Neural cell (in vitro differentiated cells): Measurements from ENCODE around the gene SYT1. TPM values are rescaled to one million over a fixed set of nuclear protein-coding genes. Genes with fewer than 3 reads are reported as not detected.

Source experiments
- H2AFZ ChIP-seq: fragments of 200-600, 300-800 bp; sonication (generic), shearing (Covaris generic); 2 replicates; pipeline ENCODE4 v1.6.0; 2014; ENCODE audit warnings: low read depth, mild to moderate bottlenecking, antibody characterized with exemption, low read length, moderate library complexity
- H3F3A ChIP-seq: fragments of 200-600 bp; shearing (Covaris generic); 2 replicates; pipeline ENCODE4 v1.6.1; 2016; ENCODE audit warnings: mild to moderate bottlenecking, moderate library complexity, mixed read lengths, antibody characterized with exemption, low read length; ENCODE audit not compliant: insufficient read depth, poor library complexity, severe bottlenecking
- H3K27ac ChIP-seq: fragments of 200-600, 300-800 bp; sonication (generic), shearing (Covaris generic); 2 replicates; pipeline ENCODE4 v1.5.1; 2014; ENCODE audit warnings: mild to moderate bottlenecking, low read length, moderate library complexity
- H3K27me3 ChIP-seq: fragments of 300-800, 200-600 bp; sonication (generic), shearing (Covaris generic); 2 replicates; pipeline ENCODE4 v1.6.0; 2014; ENCODE audit warnings: mild to moderate bottlenecking, low read depth, low read length, moderate library complexity; ENCODE audit not compliant: insufficient read depth
- H3K36me3 ChIP-seq: fragments of 300-800, 200-600 bp; sonication (generic), shearing (Covaris generic); 2 replicates; pipeline ENCODE4 v1.5.1; 2014; ENCODE audit warnings: mild to moderate bottlenecking, antibody characterized with exemption, low read length, moderate library complexity; ENCODE audit not compliant: insufficient read depth
- H3K4me2 ChIP-seq: fragments of 300-800, 200-600 bp; sonication (generic), shearing (Covaris generic); 2 replicates; pipeline ENCODE4 v1.6.0; 2014; ENCODE audit warnings: mild to moderate bottlenecking, low read length
- H3K4me3 ChIP-seq: fragments of 300-800, 200-600 bp; sonication (generic), shearing (Covaris generic); 2 replicates; pipeline ENCODE4 v1.5.1; 2014; ENCODE audit warnings: mild to moderate bottlenecking, low read length, moderate library complexity
- H3K79me2 ChIP-seq: fragments of 200-600 bp; shearing (Covaris generic); replicated peaks from 2 replicates; pipeline ENCODE4 v1.6.0; 2014; ENCODE audit warnings: mild to moderate bottlenecking, low read length, moderate library complexity; ENCODE audit not compliant: insufficient read depth
- H3K9ac ChIP-seq: fragments of 300-800, 200-600 bp; sonication (generic), shearing (Covaris generic); 2 replicates; pipeline ENCODE4 v1.6.1; 2016; ENCODE audit warnings: mild to moderate bottlenecking, low read length, mixed read lengths
- H3K9me2 ChIP-seq: fragments of 200-600 bp; shearing (Covaris generic); 2 replicates; pipeline ENCODE4 v1.6.1; 2016; ENCODE audit warnings: mild to moderate bottlenecking, low read length, mixed read lengths; ENCODE audit not compliant: insufficient read depth
- H3K9me3 ChIP-seq: fragments of 200-600, 300-800 bp; sonication (generic), shearing (Covaris generic); 2 replicates; pipeline ENCODE4 v1.6.1; 2016; ENCODE audit warnings: mild to moderate bottlenecking, mixed run types, low read length, moderate library complexity, mixed read lengths
- H4K20me1 ChIP-seq: fragments of 200-600 bp; shearing (Covaris generic); 2 replicates; pipeline ENCODE4 v1.6.1; 2016; ENCODE audit warnings: mild to moderate bottlenecking, mixed run types; ENCODE audit not compliant: insufficient read depth
- CTCF ChIP-seq: fragments of 450-650 bp; IDR thresholded peaks from 2 replicates; pipeline ENCODE4 v1.5.1; 2014; ENCODE audit warnings: antibody characterized with exemption, mild to moderate bottlenecking, moderate library complexity; ENCODE audit not compliant: poor library complexity, severe bottlenecking
- EP300 ChIP-seq: fragments of 450-650 bp; conservative IDR thresholded peaks from 2 replicates; pipeline ENCODE4 v1.6.1; 2014; ENCODE audit warnings: antibody characterized with exemption, mild to moderate bottlenecking, moderate library complexity; ENCODE audit not compliant: poor library complexity, severe bottlenecking
- EZH2 ChIP-seq: fragments of 200-600, 300-800 bp; shearing (Covaris generic), sonication (generic); IDR thresholded peaks from 2 replicates; pipeline ENCODE4 v1.6.1; 2014; ENCODE audit warnings: antibody characterized with exemption, low read length, borderline replicate concordance, mild to moderate bottlenecking; ENCODE audit not compliant: insufficient read depth, poor library complexity, severe bottlenecking
- MXI1 ChIP-seq: fragments of 450-650 bp; conservative IDR thresholded peaks from 2 replicates; pipeline ENCODE4 v1.6.1; 2014; ENCODE audit warnings: antibody characterized with exemption, mild to moderate bottlenecking; ENCODE audit not compliant: poor library complexity, severe bottlenecking
- POLR2AphosphoS5 ChIP-seq: IDR thresholded peaks from 2 replicates; pipeline ENCODE4 v1.6.1; 2012
- RAD21 ChIP-seq: fragments of 450-650 bp; conservative IDR thresholded peaks from 2 replicates; pipeline ENCODE4 v1.6.1; 2014; ENCODE audit warnings: antibody characterized with exemption, mild to moderate bottlenecking, moderate library complexity
- REST ChIP-seq: IDR thresholded peaks from 2 replicates; pipeline ENCODE4 v1.6.1; 2012; ENCODE audit warnings: borderline replicate concordance
- SMC3 ChIP-seq: fragments of 450-650 bp; conservative IDR thresholded peaks from 2 replicates; pipeline ENCODE4 v1.6.1; 2014; ENCODE audit warnings: antibody characterized with exemption, mild to moderate bottlenecking, moderate library complexity; ENCODE audit not compliant: poor library complexity
- TAF1 ChIP-seq: IDR thresholded peaks from 2 replicates; pipeline ENCODE4 v1.6.1; 2012; ENCODE audit warnings: low read depth
- polyA plus RNA-seq: library from polyadenylated mRNA; depleted of rRNA; stranded (reverse); fragments of >200 nt; gene quantifications from 2 replicates; pipeline ENCODE4 v1.2.3, GENCODE V29; 2014

The SYT1 gene
- polyA plus RNA-seq, 1 donor from 2014 or later = 103 TPM

- Histone ChIP-seq H3K79me2 (no peaks in the 10 kb centered on the region), H2AFZ (no peak overlapping the region), H3K4me3 (no peak overlapping the region), H3K27me3 (no peaks in the 10 kb centered on the region), H3K9me3 (no peaks in the 10 kb centered on the region), H3K4me2 (no peak overlapping the region), H3K27ac (no peak overlapping the region), H3K9ac (no peak overlapping the region), H3K36me3 (no peaks in the 10 kb centered on the region), H3F3A (no peaks in the 10 kb centered on the region), H4K20me1 (no peaks in the 10 kb centered on the region), H3K9me2 (no peaks in the 10 kb centered on the region)
- TF ChIP-seq EP300 = no peak
- no peak for TF ChIP-seq EZH2
- no peak for TF ChIP-seq MXI1
- no peak for TF ChIP-seq POLR2AphosphoS5
- TF ChIP-seq RAD21 = no peak
These were observed 510.0 kb downstream of the SYT1 start for GRCh38 chr12:79374545-79374944.

GRCh38 chr12:79375050-79375449 is 510.5 kb downstream of the SYT1 start:
- Histone ChIP-seq H3K36me3 (no peaks in the 10 kb centered on the region), H3K27me3 (no peaks in the 10 kb centered on the region), H3K27ac (no peak overlapping the region), H3K4me3 (no peak overlapping the region), H3F3A (no peaks in the 10 kb centered on the region), H2AFZ (no peak overlapping the region), H4K20me1 (no peaks in the 10 kb centered on the region), H3K4me2 (no peak overlapping the region), H3K79me2 (no peaks in the 10 kb centered on the region), H3K9me2 (no peaks in the 10 kb centered on the region), H3K9me3 (no peaks in the 10 kb centered on the region), H3K9ac (no peak overlapping the region)
- TF ChIP-seq SMC3 (no peak), EP300 (no peak), EZH2 (no peak), CTCF (no peak), TAF1 (no peak), REST (no peak), MXI1 (no peak), POLR2AphosphoS5 (no peak), RAD21 (no peak)

- Histone ChIP-seq H2AFZ (no peak overlapping the region), H3K27me3 (no peaks in the 10 kb centered on the region), H4K20me1 (no peaks in the 10 kb centered on the region), H3K79me2 (no peaks in the 10 kb centered on the region), H3K9me2 (no peaks in the 10 kb centered on the region), H3F3A (peaks cover 3% of the 10 kb centered on the region), H3K27ac (no peak overlapping the region), H3K4me3 (no peak overlapping the region), H3K36me3 (no peaks in the 10 kb centered on the region), H3K9ac (no peak overlapping the region), H3K4me2 (no peak overlapping the region), H3K9me3 (no peaks in the 10 kb centered on the region)
- TF ChIP-seq RAD21 = no peak
These were observed 513.9 kb downstream of the SYT1 start for GRCh38 chr12:79378496-79378895.
